IMR-90 (cell line): ENCODE data around the gene TMED8. TPM values are rescaled to one million over a fixed set of nuclear protein-coding genes. Genes with fewer than 3 reads are reported as not detected.

Experiments used
- ATAC-seq: fragments of 200-7000 bp; cut with Tn5 transposase; 2 replicates; pipeline ENCODE4 v1.9.1; 2020; ENCODE audit warnings: low read depth, mild to moderate bottlenecking, moderate library complexity
- BruUV-seq: library from RNA; stranded (reverse); fragments of 400-500 nt; replicated peaks from 2 replicates; lab custom pipeline; 2021; lab: Mats Ljungman, UMichigan
- CTCF ChIA-PET: fragments of 300-600 bp; formaldehyde crosslinking; extraction: SDS; loops from one replicate; lab custom pipeline; 2021; ENCODE audit warnings: antibody characterized with exemption; lab: Yijun Ruan, JAX
- POLR2A ChIA-PET: fragments of 300-600 bp; sonication (Branson Sonifier 250); formaldehyde crosslinking; loops from one replicate; lab custom pipeline; 2022; ENCODE audit warnings: antibody characterized with exemption; ENCODE audit not compliant: unreplicated experiment; lab: Charles Lee
- DNase-seq: peaks from one replicate; pipeline ENCODE4 v3.0.0; 2013
- H2AFZ ChIP-seq: replicated peaks from 2 replicates; pipeline ENCODE3; 2013; ENCODE audit warnings: low read length, mild to moderate bottlenecking; ENCODE audit not compliant: poor library complexity
- H2AK5ac ChIP-seq: 2 replicates; pipeline ENCODE4 v1.6.1; 2013; ENCODE audit warnings: low read depth, low read length, inconsistent platforms
- H2AK9ac ChIP-seq: replicated peaks from 2 replicates; pipeline ENCODE3; 2013; ENCODE audit warnings: mild to moderate bottlenecking, low read depth, low read length, moderate library complexity; ENCODE audit not compliant: poor library complexity
- H2BK120ac ChIP-seq: 2 replicates; pipeline ENCODE4 v1.6.1; 2013; ENCODE audit warnings: low read depth, low read length, inconsistent platforms
- H2BK15ac ChIP-seq: 3 replicates; pipeline ENCODE4 v1.6.1; 2013; ENCODE audit warnings: low read depth, low read length, inconsistent platforms
- H2BK20ac ChIP-seq: 2 replicates; pipeline ENCODE4 v1.6.1; 2013; ENCODE audit warnings: low read depth, mild to moderate bottlenecking, inconsistent platforms, low read length, moderate library complexity
- H2BK5ac ChIP-seq: 2 replicates; pipeline ENCODE4 v1.6.1; 2013; ENCODE audit warnings: mild to moderate bottlenecking, low read depth, low read length, inconsistent platforms; ENCODE audit not compliant: poor library complexity, severe bottlenecking
- H3K14ac ChIP-seq: replicated peaks from 2 replicates; pipeline ENCODE4 v1.6.1; 2013; ENCODE audit warnings: low read depth, low read length, inconsistent platforms
- H3K18ac ChIP-seq: 2 replicates; pipeline ENCODE4 v1.6.1; 2013; ENCODE audit warnings: low read depth, low read length, control low read depth
- H3K23ac ChIP-seq: 2 replicates; pipeline ENCODE4 v1.6.1; 2013; ENCODE audit warnings: low read depth, low read length, inconsistent platforms
- H3K27ac ChIP-seq: 2 replicates; pipeline ENCODE4 v1.5.1; 2013; ENCODE audit warnings: mild to moderate bottlenecking, control low read depth, low read length; ENCODE audit not compliant: insufficient read depth
- H3K27me3 ChIP-seq: 2 replicates; pipeline ENCODE4 v1.6.1; 2013; ENCODE audit warnings: low read length; ENCODE audit not compliant: control insufficient read depth, insufficient read depth
- H3K36me3 ChIP-seq: 2 replicates; pipeline ENCODE4 v1.6.1; 2013; ENCODE audit warnings: low read length, mixed read lengths; ENCODE audit not compliant: control insufficient read depth, insufficient read depth
- H3K4ac ChIP-seq: 2 replicates; pipeline ENCODE4 v1.6.1; 2013; ENCODE audit warnings: low read depth, low read length, inconsistent platforms
- H3K4me1 ChIP-seq: 2 replicates; pipeline ENCODE4 v1.6.1; 2013; ENCODE audit warnings: low read length, mixed read lengths; ENCODE audit not compliant: control insufficient read depth, insufficient read depth
- H3K4me2 ChIP-seq: 2 replicates; pipeline ENCODE4 v1.6.1; 2013; ENCODE audit warnings: low read depth, mild to moderate bottlenecking, control low read depth, low read length, moderate library complexity
- H3K4me3 ChIP-seq: 2 replicates; pipeline ENCODE4 v1.5.1; 2013; ENCODE audit warnings: low read depth, mild to moderate bottlenecking, control low read depth, low read length, moderate library complexity; ENCODE audit not compliant: insufficient read depth
- H3K56ac ChIP-seq: 2 replicates; pipeline ENCODE4 v1.6.1; 2013; ENCODE audit warnings: low read length, inconsistent platforms; ENCODE audit not compliant: insufficient read depth; ENCODE audit errors: extremely low read depth
- H3K79me1 ChIP-seq, 2 experiments: 2 replicates each; pipeline ENCODE4 v1.6.1; 2013; ENCODE audit warnings: low read length in 2 of 2, inconsistent platforms in 1 of 2, low read depth in 1 of 2
- H3K9ac ChIP-seq: 2 replicates; pipeline ENCODE4 v1.6.1; 2013; ENCODE audit warnings: low read depth, low read length, control low read depth
- H3K9me1 ChIP-seq: 2 replicates; pipeline ENCODE4 v1.6.1; 2013; ENCODE audit warnings: low read length, inconsistent platforms; ENCODE audit not compliant: insufficient read depth
- H3K9me3 ChIP-seq: 2 replicates; pipeline ENCODE4 v1.6.1; 2013; ENCODE audit warnings: low read length; ENCODE audit not compliant: control insufficient read depth, insufficient read depth
- H4K20me1 ChIP-seq: 2 replicates; pipeline ENCODE4 v1.6.1; 2013; ENCODE audit warnings: low read length, inconsistent platforms; ENCODE audit not compliant: insufficient read depth
- H4K5ac ChIP-seq: 2 replicates; pipeline ENCODE4 v1.6.1; 2013; ENCODE audit warnings: mild to moderate bottlenecking, low read depth, low read length, control low read depth
- H4K8ac ChIP-seq, 2 experiments: 2 replicates each; pipeline ENCODE4 v1.6.1; 2013; ENCODE audit warnings: low read depth in 2 of 2, low read length in 2 of 2, control low read depth in 1 of 2, inconsistent platforms in 1 of 2
- H4K91ac ChIP-seq: 2 replicates; pipeline ENCODE4 v1.6.1; 2013; ENCODE audit warnings: low read depth, low read length, inconsistent platforms; ENCODE audit not compliant: insufficient read depth
- FOS ChIP-seq: fragments of 150-350 bp; IDR thresholded peaks from 2 replicates; pipeline ENCODE4 v1.6.1; 2016; ENCODE audit warnings: low read depth, low read length
- MAFK ChIP-seq: IDR thresholded peaks from 2 replicates; pipeline ENCODE4 v1.6.1; 2012; ENCODE audit warnings: low read depth, low read length, improper control_type of control experiment
- MAZ ChIP-seq: IDR thresholded peaks from 2 replicates; pipeline ENCODE4 v1.6.1; 2012; ENCODE audit warnings: low read depth, mild to moderate bottlenecking, low read length, improper control_type of control experiment, moderate library complexity, borderline replicate concordance
- NFE2L2 ChIP-seq: fragments of 150-350 bp; IDR thresholded peaks from 2 replicates; pipeline ENCODE4 v1.6.1; 2016; ENCODE audit warnings: low read depth, mild to moderate bottlenecking, low read length
- RAD21 ChIP-seq: IDR thresholded peaks from 2 replicates; pipeline ENCODE4 v1.6.1; 2012; ENCODE audit warnings: low read length, improper control_type of control experiment
- RCOR1 ChIP-seq: IDR thresholded peaks from 2 replicates; pipeline ENCODE4 v1.6.1; 2012; ENCODE audit warnings: mild to moderate bottlenecking, low read length, improper control_type of control experiment; ENCODE audit not compliant: insufficient replicate concordance
- RFX5 ChIP-seq: IDR thresholded peaks from 2 replicates; pipeline ENCODE4 v1.8.0; 2012; ENCODE audit warnings: low read depth, mild to moderate bottlenecking, low read length, moderate library complexity
- WGBS, 2 experiments: methylation state at CpG; one replicate each; pipeline versions ENCODE4 v1.1.5 to v1.1.7; 2013; ENCODE audit warnings: missing lambda C conversion rate in 2 of 2; ENCODE audit not compliant: insufficient read length in 1 of 2; ENCODE audit errors: extremely low coverage in 2 of 2; 5-methylcytosine and 5-hydroxymethylcytosine counted together
- dilution Hi-C: fragments of 300-500 bp; cut with HindIII; formaldehyde crosslinking; loops from one replicate; pipeline ENCODE4 v1.14.3; 2018; ENCODE audit warnings: low sequenced_read_pairs; ENCODE audit not compliant: unreplicated experiment
- in situ Hi-C: fragments of 300-500 bp; cut with MboI; formaldehyde crosslinking; loops from 3 replicates; pipeline ENCODE4 v1.14.3; 2019; ENCODE audit warnings: low sequenced_read_pairs, inconsistent platforms, mixed read lengths
- intact Hi-C: fragments of 100-400 bp; cut with micrococcal nuclease; formaldehyde crosslinking; loops from 2 replicates; pipeline ENCODE4 v1.10.0; 2022
- polyA plus RNA-seq, 3 experiments: library from polyadenylated mRNA; depleted of rRNA; stranded (reverse); fragments of >200 nt; gene quantifications; 2 replicates each; pipeline ENCODE4 v1.2.3, GENCODE V29; 2012; ENCODE audit warnings: low replicate concordance in 1 of 3
- total RNA-seq: library from RNA; depleted of rRNA; stranded (reverse); fragments of >200 nt; gene quantifications from 2 replicates; pipeline ENCODE4 v1.2.3, GENCODE V29; 2012
- TF ChIP-seq, protein P1 (sequence below): fragments of 150-350 bp; IDR thresholded peaks from 2 replicates; pipeline ENCODE4 v1.6.1; 2016; ENCODE audit warnings: low read depth, mild to moderate bottlenecking, low read length, moderate library complexity, borderline replicate concordance
- TF ChIP-seq, protein P2 (sequence below): conservative IDR thresholded peaks from 2 replicates; pipeline ENCODE4 v1.5.1; 2012; ENCODE audit warnings: mild to moderate bottlenecking, low read depth, low read length, improper control_type of control experiment
- TF ChIP-seq, protein P3 (sequence below): fragments of 150-350 bp; IDR thresholded peaks from 2 replicates; pipeline ENCODE4 v1.6.1; 2017; ENCODE audit warnings: mild to moderate bottlenecking, antibody characterized with exemption, low read length, low read depth

The TMED8 gene
- total and polyA plus RNA-seq, 2 of the 4 experiments (the other 2 are of a cell fraction): 2.2 to 5.0 TPM

DNA sequence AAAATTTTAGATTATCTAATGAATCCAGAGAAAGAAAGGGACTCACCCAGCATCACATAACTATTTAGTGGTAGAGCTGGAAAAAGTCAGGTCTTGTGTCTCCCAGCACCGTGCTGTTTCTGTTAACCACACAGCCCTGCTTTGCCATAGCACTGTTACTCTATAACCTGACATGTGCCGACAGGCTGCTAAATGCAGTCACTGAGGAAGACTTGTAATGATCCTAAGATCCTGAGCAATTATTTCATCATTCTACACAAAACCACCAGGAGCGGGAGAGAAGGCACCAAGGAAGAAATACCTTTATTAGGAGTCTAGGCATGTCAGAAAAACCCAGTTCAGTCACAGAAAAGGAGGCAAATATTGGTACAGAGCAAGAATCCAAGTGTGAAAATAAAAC lies 49.5 kb upstream of the TMED8 start:
- CTCF ChIA-PET: no interaction called here
- no peak overlapping the region for H3K56ac ChIP-seq
- H2BK5ac ChIP-seq: no peak overlapping the region
- no peaks in the 10 kb centered on the region for H3K9me3 ChIP-seq
- H4K91ac ChIP-seq: no peak overlapping the region
- intact Hi-C loops: no loop called here
- H3K9me1 ChIP-seq: no peaks in the 10 kb centered on the region
- H2BK120ac ChIP-seq: no peak overlapping the region
- in situ Hi-C loops: no loop called here
- no peak overlapping the region for H4K5ac ChIP-seq
- H3K27ac ChIP-seq: no peak overlapping the region
- no peaks in the 10 kb centered on the region for H3K27me3 ChIP-seq
- dilution Hi-C loops: no loop called here
- BruUV-seq: no TSS peak
- POLR2A ChIA-PET: no interaction called here
- no peak overlapping the region for H3K18ac ChIP-seq
- no peak overlapping the region for H3K23ac ChIP-seq
- ATAC-seq (no peak), DNase-seq (no peak)
- H3K36me3 ChIP-seq: peaks cover 48% of the 10 kb centered on the region
- no peak overlapping the region for H4K8ac ChIP-seq
- H2BK20ac ChIP-seq: no peak overlapping the region
- no CpG with 5 or more reads among the region's 3 CpGs for WGBS, 2 experiments
- H2AFZ ChIP-seq: no peak overlapping the region
- no peak overlapping the region for H2AK5ac ChIP-seq
- H2AK9ac ChIP-seq: no peak overlapping the region
- no peak overlapping the region for H3K4me2 ChIP-seq
- TF ChIP-seq, protein P1, sequence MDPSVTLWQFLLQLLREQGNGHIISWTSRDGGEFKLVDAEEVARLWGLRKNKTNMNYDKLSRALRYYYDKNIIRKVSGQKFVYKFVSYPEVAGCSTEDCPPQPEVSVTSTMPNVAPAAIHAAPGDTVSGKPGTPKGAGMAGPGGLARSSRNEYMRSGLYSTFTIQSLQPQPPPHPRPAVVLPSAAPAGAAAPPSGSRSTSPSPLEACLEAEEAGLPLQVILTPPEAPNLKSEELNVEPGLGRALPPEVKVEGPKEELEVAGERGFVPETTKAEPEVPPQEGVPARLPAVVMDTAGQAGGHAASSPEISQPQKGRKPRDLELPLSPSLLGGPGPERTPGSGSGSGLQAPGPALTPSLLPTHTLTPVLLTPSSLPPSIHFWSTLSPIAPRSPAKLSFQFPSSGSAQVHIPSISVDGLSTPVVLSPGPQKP: no peak
- no peak for TF ChIP-seq NFE2L2
- no peak for TF ChIP-seq MAZ
- TF ChIP-seq, protein P2, sequence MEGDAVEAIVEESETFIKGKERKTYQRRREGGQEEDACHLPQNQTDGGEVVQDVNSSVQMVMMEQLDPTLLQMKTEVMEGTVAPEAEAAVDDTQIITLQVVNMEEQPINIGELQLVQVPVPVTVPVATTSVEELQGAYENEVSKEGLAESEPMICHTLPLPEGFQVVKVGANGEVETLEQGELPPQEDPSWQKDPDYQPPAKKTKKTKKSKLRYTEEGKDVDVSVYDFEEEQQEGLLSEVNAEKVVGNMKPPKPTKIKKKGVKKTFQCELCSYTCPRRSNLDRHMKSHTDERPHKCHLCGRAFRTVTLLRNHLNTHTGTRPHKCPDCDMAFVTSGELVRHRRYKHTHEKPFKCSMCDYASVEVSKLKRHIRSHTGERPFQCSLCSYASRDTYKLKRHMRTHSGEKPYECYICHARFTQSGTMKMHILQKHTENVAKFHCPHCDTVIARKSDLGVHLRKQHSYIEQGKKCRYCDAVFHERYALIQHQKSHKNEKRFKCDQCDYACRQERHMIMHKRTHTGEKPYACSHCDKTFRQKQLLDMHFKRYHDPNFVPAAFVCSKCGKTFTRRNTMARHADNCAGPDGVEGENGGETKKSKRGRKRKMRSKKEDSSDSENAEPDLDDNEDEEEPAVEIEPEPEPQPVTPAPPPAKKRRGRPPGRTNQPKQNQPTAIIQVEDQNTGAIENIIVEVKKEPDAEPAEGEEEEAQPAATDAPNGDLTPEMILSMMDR: no peak
- TF ChIP-seq RCOR1: no peak
- no peak for TF ChIP-seq MAFK
- no peak for TF ChIP-seq RFX5
- no peak for TF ChIP-seq FOS
- TF ChIP-seq, protein P3, sequence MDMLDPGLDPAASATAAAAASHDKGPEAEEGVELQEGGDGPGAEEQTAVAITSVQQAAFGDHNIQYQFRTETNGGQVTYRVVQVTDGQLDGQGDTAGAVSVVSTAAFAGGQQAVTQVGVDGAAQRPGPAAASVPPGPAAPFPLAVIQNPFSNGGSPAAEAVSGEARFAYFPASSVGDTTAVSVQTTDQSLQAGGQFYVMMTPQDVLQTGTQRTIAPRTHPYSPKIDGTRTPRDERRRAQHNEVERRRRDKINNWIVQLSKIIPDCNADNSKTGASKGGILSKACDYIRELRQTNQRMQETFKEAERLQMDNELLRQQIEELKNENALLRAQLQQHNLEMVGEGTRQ: no peak
- TF ChIP-seq RAD21: no peak
- H3K4ac ChIP-seq: no peak overlapping the region
- no peaks in the 10 kb centered on the region for H4K20me1 ChIP-seq
- no peaks in the 10 kb centered on the region for H3K4me1 ChIP-seq
- H3K9ac ChIP-seq: no peak overlapping the region
- H2BK15ac ChIP-seq: no peak overlapping the region
- no peak overlapping the region for H3K4me3 ChIP-seq
- H3K14ac ChIP-seq: no peak overlapping the region
- H3K79me1 ChIP-seq: no peaks in the 10 kb centered on the region
